Activated B cell treated with CpG ODN at 0.5 μM for 24 hours (primary cell): Measurements from ENCODE around the gene RUFY2. TPM values are rescaled to one million over a fixed set of nuclear protein-coding genes. Genes with fewer than 3 reads are reported as not detected.
A peak's percentile ranks its signal among the peaks of the same experiment; 100 is the strongest.
"Not testable (repeated sequence)": the region's sequence is repeated elsewhere in the genome, so short reads cannot be mapped to it uniquely, and the experiment has no call there.

Experiments used
- ATAC-seq: fragments of 200-7000 bp; cut with Tn5 transposase; one replicate; pipeline ENCODE4 v1.10.0; 2021; ENCODE audit warnings: low read depth, mild to moderate bottlenecking, moderate library complexity
- CTCF ChIA-PET: fragments of 350-600 bp; sonication (Branson Sonifier 250); formaldehyde crosslinking; loops from one replicate; lab custom pipeline; 2021; ENCODE audit warnings: antibody characterized with exemption; lab: Charles Lee
- POLR2A ChIA-PET: fragments of 350-600 bp; sonication (Branson Sonifier 250); formaldehyde crosslinking; loops from one replicate; lab custom pipeline; 2021; ENCODE audit warnings: antibody characterized with exemption; lab: Charles Lee
- DNase-seq: peaks from one replicate; pipeline ENCODE4 v3.0.0; 2022
- H3K27ac Mint-ChIP-seq: one replicate; pipeline ENCODE4 v1.8.0; 2020; ENCODE audit warnings: mixed read lengths
- H3K27me3 Mint-ChIP-seq: one replicate; pipeline ENCODE4 v1.8.0; 2021; ENCODE audit warnings: mixed read lengths
- H3K36me3 Mint-ChIP-seq: one replicate; pipeline ENCODE4 v1.8.0; 2021; ENCODE audit warnings: low read depth, mixed read lengths
- H3K4me1 Mint-ChIP-seq: one replicate; pipeline ENCODE4 v1.8.0; 2021; ENCODE audit warnings: mixed read lengths
- H3K4me3 Mint-ChIP-seq: one replicate; pipeline ENCODE4 v1.8.0; 2020; ENCODE audit warnings: mild to moderate bottlenecking, mixed read lengths
- H3K9me3 Mint-ChIP-seq: one replicate; pipeline ENCODE4 v1.8.0; 2020; ENCODE audit warnings: mixed read lengths
- intact Hi-C: fragments of 100-400 bp; cut with micrococcal nuclease; formaldehyde crosslinking; loops from one replicate; pipeline ENCODE4 v1.15.1; 2024
- total RNA-seq: library from RNA; stranded (reverse); gene quantifications from 2 replicates; pipeline ENCODE4 v1.2.3, GENCODE V29; 2022
- TF ChIP-seq, protein P1 (sequence below): fragments of 200-600 bp; IDR thresholded peaks from one replicate; pipeline ENCODE4 v1.8.0; 2022; ENCODE audit warnings: antibody characterized with exemption, mild to moderate bottlenecking

The RUFY2 gene
- total RNA-seq, 1 donor from 2014 or later: 28.5 TPM

DNA sequence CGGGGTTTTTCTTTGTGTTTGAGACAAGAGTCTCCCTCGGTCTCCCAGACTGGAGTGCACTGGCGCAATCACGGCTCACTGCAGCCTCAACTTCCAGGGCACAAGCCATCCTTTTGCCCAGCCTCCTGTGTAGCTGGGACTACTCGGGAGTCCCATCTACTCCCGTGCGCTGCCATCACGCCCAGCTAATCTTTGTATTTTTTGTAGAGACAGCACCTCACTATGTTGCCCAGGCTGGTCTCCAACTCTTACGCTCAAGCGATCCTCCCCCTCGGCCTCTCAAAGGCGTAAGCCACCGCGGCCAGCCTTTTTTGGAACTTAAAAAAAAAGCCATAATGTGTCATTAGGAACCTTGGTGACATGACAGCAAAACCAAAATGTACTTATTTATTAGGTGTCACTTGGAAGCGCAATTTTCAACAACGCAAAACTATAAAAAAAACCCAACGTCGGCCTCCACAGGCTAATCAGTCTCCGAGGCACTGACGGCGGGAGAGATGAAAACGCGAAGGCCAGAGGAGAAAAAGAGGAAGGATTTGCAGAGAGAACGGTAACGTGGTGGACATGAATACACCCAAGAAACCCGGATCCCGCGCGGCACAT, 76.1 kb downstream of the RUFY2 start:
- CTCF ChIA-PET: interaction anchor here (1.3 kb wide), 1 partner anchor 29 kb away, joined by 5 read pairs; no protein-coding TSS in a partner anchor
- peaks cover 60% of the 10 kb centered on the region for H3K4me1 Mint-ChIP-seq
- no peaks in the 10 kb centered on the region for H3K9me3 Mint-ChIP-seq
- no peak for ATAC-seq
- TF ChIP-seq, protein P1, sequence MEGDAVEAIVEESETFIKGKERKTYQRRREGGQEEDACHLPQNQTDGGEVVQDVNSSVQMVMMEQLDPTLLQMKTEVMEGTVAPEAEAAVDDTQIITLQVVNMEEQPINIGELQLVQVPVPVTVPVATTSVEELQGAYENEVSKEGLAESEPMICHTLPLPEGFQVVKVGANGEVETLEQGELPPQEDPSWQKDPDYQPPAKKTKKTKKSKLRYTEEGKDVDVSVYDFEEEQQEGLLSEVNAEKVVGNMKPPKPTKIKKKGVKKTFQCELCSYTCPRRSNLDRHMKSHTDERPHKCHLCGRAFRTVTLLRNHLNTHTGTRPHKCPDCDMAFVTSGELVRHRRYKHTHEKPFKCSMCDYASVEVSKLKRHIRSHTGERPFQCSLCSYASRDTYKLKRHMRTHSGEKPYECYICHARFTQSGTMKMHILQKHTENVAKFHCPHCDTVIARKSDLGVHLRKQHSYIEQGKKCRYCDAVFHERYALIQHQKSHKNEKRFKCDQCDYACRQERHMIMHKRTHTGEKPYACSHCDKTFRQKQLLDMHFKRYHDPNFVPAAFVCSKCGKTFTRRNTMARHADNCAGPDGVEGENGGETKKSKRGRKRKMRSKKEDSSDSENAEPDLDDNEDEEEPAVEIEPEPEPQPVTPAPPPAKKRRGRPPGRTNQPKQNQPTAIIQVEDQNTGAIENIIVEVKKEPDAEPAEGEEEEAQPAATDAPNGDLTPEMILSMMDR: no peak
- POLR2A ChIA-PET: interaction anchor here (0.7 to 2.7 kb wide), 21 partner anchors 17 to 1815 kb away, joined by 3 to 32 read pairs (median 6); partner anchors contain the start of genes CCAR1, RUFY2 and SIRT1
- no peaks in the 10 kb centered on the region for H3K27me3 Mint-ChIP-seq
- peak; percentile 16 for DNase-seq
- H3K36me3 Mint-ChIP-seq: peaks cover 27% of the 10 kb centered on the region
- H3K4me3 Mint-ChIP-seq: peak overlapping the region; percentile 99
- H3K27ac Mint-ChIP-seq: peak overlapping the region; percentile 99
- intact Hi-C loops: loop anchor here (1.0 to 5.0 kb wide), 9 partner anchors 31 to 756 kb away; partner anchors contain the start of genes CCAR1, DDX50, SIRT1 and SLC25A16

- Mint-ChIP-seq H3K4me3 (no peak overlapping the region), H3K9me3 (no peaks in the 10 kb centered on the region), H3K4me1 (peaks cover 45% of the 10 kb centered on the region), H3K27me3 (no peaks in the 10 kb centered on the region), H3K27ac (peak overlapping the region; percentile 59), H3K36me3 (peaks cover 21% of the 10 kb centered on the region)
- ATAC-seq (no peak), DNase-seq (no peak)
- TF ChIP-seq, protein P1: no peak
- intact Hi-C loops: no loop called here
- ChIA-PET CTCF (interaction anchor here (0.7 kb wide), 1 partner anchor 541 kb away, joined by 5 read pairs; no protein-coding TSS in a partner anchor), POLR2A (interaction anchor here (1.0 kb wide), 1 partner anchor 16 kb away, joined by 3 read pairs; no protein-coding TSS in a partner anchor)
Observed at GRCh38 chr10:68329506-68329861, 77.6 kb downstream of the RUFY2 start.

DNA sequence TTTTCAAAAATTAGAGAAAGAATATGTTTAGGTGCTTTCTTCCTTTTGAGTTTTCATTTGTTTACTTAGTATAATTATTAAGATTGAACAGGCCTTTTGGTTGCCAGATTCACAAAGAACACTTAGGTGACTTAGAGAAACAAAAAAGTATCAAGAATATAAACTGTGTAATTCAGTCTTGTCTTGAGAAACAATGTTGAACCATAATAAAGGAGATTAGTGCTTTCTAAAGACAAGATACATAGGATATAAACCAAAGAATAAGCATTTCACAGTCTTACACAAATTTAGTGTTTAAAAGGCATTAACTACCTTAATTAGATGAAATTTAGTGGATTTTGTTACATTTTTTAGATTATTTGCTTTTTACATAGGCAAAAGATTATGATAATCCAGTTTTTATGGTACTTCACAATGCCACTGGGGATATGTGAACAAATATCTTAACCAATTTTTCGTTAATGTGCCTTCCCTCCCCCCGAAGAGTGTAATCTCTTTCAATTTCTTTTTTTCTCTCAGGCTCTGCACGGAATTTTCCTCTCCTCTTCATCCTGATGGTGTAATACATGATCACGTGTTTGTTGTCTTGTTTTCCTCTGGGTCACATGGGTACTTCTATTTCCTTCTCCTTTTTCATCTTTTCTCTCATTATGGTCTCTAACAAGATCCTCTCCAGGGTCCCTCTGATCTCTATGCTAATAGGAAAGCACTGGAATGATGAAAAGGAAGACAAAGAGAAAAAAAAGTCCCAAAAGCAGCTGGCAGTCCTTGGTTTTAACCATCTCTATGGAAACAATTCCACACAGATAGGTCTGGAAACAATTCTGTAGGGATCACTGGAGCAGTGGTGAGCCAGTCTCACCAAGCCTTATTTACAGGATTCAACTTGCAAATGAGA, 78.9 kb downstream of the RUFY2 start:
- CTCF ChIA-PET: no interaction called here
- intact Hi-C loops: no loop called here

GRCh38 chr10:68324396-68324795, 82.7 kb downstream of the RUFY2 start:
- DNase-seq, ATAC-seq, H3K9me3 Mint-ChIP-seq, H3K27ac Mint-ChIP-seq, H3K27me3 Mint-ChIP-seq, H3K4me3 Mint-ChIP-seq, H3K36me3 Mint-ChIP-seq, intact Hi-C loops, CTCF ChIA-PET, POLR2A ChIA-PET: not testable (repeated sequence)
- peaks cover 12% of the 10 kb centered on the region for H3K4me1 Mint-ChIP-seq

More for the DNA sequence above, 78.9 kb downstream of the RUFY2 start:
- TF ChIP-seq, protein P1: no peak
- H3K27ac Mint-ChIP-seq: peak overlapping the region; percentile 72
- H3K36me3 Mint-ChIP-seq: peaks cover 17% of the 10 kb centered on the region
- H3K27me3 Mint-ChIP-seq: no peaks in the 10 kb centered on the region
- no peak for DNase-seq
- no peak for ATAC-seq
- H3K9me3 Mint-ChIP-seq: no peaks in the 10 kb centered on the region
- H3K4me1 Mint-ChIP-seq: peaks cover 33% of the 10 kb centered on the region
- peak overlapping the region; percentile 61 for H3K4me3 Mint-ChIP-seq
- POLR2A ChIA-PET: interaction anchor here (0.7 to 1.0 kb wide), 2 partner anchors 17 to 245 kb away, joined by 3 read pairs; no protein-coding TSS in a partner anchor

GRCh38 chr10:68318331-68319059, 88.6 kb downstream of the RUFY2 start:
- peaks cover 2% of the 10 kb centered on the region for H3K36me3 Mint-ChIP-seq
- H3K27ac Mint-ChIP-seq: no peak overlapping the region
- peaks cover 3% of the 10 kb centered on the region for H3K4me1 Mint-ChIP-seq
- ChIA-PET CTCF (interaction anchor here (1.0 kb wide), 1 partner anchor 106 kb away, joined by 3 read pairs; no protein-coding TSS in a partner anchor), POLR2A (interaction anchor here (0.6 kb wide), 1 partner anchor 433 kb away, joined by 4 read pairs; no protein-coding TSS in a partner anchor)
- H3K27me3 Mint-ChIP-seq: no peaks in the 10 kb centered on the region
- ATAC-seq: no peak
- peaks cover 7% of the 10 kb centered on the region for H3K9me3 Mint-ChIP-seq
- intact Hi-C loops: no loop called here
- TF ChIP-seq, protein P1: no peak
- DNase-seq: no peak
- no peak overlapping the region for H3K4me3 Mint-ChIP-seq
